Thoracic aorta (tissue), 2 donors: ENCODE data around the gene TMEM219. TPM values are rescaled to one million over a fixed set of nuclear protein-coding genes. Genes with fewer than 3 reads are reported as not detected.

Experiments used
- ATAC-seq: fragments of 150-250 bp; one replicate; pipeline ENCODE4 v1.8.0; 2017; ENCODE audit warnings: low read depth; ENCODE audit not compliant: insufficient number of reproducible peaks, low FRiP score
- DNase-seq: peaks from one replicate; pipeline ENCODE4 v3.0.0-alpha.2; 2020; ENCODE audit warnings: low spot score
- H3K27ac ChIP-seq, 2 donors: fragments of 200-600 bp; sonication (generic); 1 replicate in 1 of 2; 2 replicates in 1 of 2; pipeline ENCODE4 v1.5.1; 2016; ENCODE audit warnings: mild to moderate bottlenecking in 2 of 2, moderate library complexity in 2 of 2
- H3K27me3 ChIP-seq: fragments of 200-600 bp; sonication (generic); replicated peaks from 2 replicates; pipeline ENCODE4 v1.6.0; 2016; ENCODE audit warnings: mild to moderate bottlenecking; ENCODE audit not compliant: insufficient read depth
- H3K36me3 ChIP-seq: fragments of 200-600 bp; sonication (generic); one replicate; pipeline ENCODE4 v1.5.1; 2016
- H3K4me1 ChIP-seq, 2 donors: fragments of 200-600 bp; sonication (generic); 1 replicate in 1 of 2; 2 replicates in 1 of 2; pipeline versions ENCODE4 v1.5.1 to v1.6.0; 2016; ENCODE audit warnings: low read depth in 2 of 2, mild to moderate bottlenecking in 1 of 2; ENCODE audit not compliant: control insufficient read depth in 1 of 2
- H3K4me3 ChIP-seq: fragments of 200-600 bp; sonication (generic); 2 replicates; pipeline ENCODE4 v1.5.1; 2016; ENCODE audit warnings: mild to moderate bottlenecking
- H3K9me3 ChIP-seq: fragments of 200-600 bp; sonication (generic); 2 replicates; pipeline ENCODE4 v1.5.1; 2016
- CTCF ChIP-seq: fragments of 200-600 bp; sonication (generic); IDR thresholded peaks from one replicate; pipeline ENCODE4 v1.5.1; 2019; ENCODE audit warnings: antibody characterized with exemption
- total RNA-seq, 2 donors: library from RNA; depleted of rRNA; stranded (reverse); fragments of >200 nt; gene quantifications; one replicate each; pipeline versions ENCODE4 v1.1.0 to v1.2.3, GENCODE V29; 2016

Gene TMEM219
- total RNA-seq, 2 donors from 2014 or later, result 79.7 to 161 TPM

DNA sequence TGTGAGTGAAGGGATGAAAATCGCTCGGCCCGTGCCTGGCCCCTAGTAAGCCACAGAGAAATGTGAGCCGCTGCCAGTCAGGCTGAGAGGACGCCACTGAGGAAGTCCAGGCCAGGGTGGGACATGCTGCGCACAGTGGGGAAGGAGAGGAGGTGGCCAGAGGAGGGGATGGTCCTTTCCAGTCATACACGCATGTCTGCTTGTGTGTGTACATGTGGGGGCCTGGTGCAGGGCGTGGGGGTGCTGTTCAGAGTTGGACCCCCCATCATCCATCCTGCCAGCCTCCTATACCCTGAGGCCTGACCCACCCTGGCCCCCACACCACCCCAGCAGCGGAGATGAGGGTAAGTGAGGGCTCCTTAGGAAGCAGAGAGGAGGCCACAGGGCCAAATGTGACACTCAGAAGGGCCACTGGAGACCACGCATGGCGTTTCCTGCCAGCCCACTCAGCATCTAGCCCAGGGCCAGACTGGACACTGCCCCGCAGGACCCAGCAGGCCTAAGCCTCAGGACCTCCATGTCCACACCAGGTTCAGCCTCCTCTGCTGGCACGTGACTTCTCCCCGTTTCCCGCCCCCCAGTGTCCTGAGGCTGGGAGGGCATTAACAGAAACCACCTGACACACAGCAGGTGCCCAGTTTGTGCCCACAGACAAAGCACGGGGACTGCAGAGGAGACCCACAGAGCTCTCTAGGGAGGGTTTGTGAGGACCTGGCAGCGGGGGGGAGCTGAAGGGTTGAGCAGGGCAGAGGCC is 42.0 kb downstream of the TMEM219 start:
- DNase-seq, result no peak
- H3K4me1 ChIP-seq, result no peaks in the 10 kb centered on the region
- no peaks in the 10 kb centered on the region for H3K27me3 ChIP-seq
- H3K9me3 ChIP-seq, result no peaks in the 10 kb centered on the region
- no peak overlapping the region for H3K27ac ChIP-seq
- TF ChIP-seq CTCF, result no peak
- no peak for ATAC-seq
- peaks cover 7% of the 10 kb centered on the region for H3K36me3 ChIP-seq
- no peak overlapping the region for H3K4me3 ChIP-seq

DNA sequence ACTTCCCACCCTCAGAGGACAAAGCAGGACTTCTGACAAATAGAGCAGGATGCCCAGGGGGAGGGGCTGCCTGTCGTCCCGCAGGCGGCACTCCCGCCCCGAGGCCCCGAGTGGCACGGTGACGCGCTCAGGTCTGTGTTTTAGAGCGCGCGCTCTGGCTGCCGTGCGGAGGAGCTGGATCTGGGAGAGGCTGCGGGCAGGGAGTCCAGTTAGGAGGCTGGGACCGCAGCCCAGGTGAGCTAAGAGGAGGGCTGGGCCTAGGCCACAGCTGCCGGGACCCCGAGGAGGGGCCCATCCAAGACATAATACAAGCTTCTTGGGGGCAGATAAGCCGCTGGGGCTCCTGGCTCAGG is 42.5 kb downstream of the TMEM219 start:
- DNase-seq, result no peak
- H3K27me3 ChIP-seq, result no peaks in the 10 kb centered on the region
- H3K4me1 ChIP-seq, result no peaks in the 10 kb centered on the region
- H3K27ac ChIP-seq, result no peak overlapping the region
- H3K4me3 ChIP-seq, result no peak overlapping the region
- TF ChIP-seq CTCF, result no peak
- ATAC-seq, result no peak
- peaks cover 7% of the 10 kb centered on the region for H3K36me3 ChIP-seq
- no peaks in the 10 kb centered on the region for H3K9me3 ChIP-seq

DNA sequence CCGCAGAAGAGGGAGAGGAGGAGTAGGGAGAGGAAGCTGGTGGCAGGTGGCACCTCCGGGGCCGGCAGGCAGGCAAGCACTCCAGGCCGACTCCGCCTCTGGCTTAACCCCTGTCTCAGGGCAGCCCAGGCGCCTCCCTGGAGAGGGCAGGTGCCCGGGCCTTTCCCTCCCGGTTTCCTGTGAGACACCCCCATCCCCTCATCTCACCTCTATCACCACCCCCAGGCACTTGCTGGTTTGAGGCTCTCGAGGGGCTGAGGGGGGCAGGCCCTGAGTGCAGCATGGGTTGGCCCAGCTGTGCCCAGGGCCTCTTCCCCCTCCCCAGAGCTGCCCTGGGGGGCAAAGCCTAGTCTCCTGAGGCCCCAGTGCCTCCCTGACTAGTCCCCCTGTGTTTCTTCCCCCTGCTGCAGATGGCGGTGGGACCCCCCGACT is 42.9 kb downstream of the TMEM219 start:
- Histone ChIP-seq H3K27me3 (peaks cover 3% of the 10 kb centered on the region), H3K36me3 (peaks cover 7% of the 10 kb centered on the region), H3K4me1 (peaks cover 0 to under 1% of the 10 kb centered on the region in 2 donors), H3K9me3 (no peaks in the 10 kb centered on the region), H3K4me3 (no peak overlapping the region), H3K27ac (no peak overlapping the region)
- DNase-seq, result no peak
- no peak for ATAC-seq
- no peak for TF ChIP-seq CTCF

DNA sequence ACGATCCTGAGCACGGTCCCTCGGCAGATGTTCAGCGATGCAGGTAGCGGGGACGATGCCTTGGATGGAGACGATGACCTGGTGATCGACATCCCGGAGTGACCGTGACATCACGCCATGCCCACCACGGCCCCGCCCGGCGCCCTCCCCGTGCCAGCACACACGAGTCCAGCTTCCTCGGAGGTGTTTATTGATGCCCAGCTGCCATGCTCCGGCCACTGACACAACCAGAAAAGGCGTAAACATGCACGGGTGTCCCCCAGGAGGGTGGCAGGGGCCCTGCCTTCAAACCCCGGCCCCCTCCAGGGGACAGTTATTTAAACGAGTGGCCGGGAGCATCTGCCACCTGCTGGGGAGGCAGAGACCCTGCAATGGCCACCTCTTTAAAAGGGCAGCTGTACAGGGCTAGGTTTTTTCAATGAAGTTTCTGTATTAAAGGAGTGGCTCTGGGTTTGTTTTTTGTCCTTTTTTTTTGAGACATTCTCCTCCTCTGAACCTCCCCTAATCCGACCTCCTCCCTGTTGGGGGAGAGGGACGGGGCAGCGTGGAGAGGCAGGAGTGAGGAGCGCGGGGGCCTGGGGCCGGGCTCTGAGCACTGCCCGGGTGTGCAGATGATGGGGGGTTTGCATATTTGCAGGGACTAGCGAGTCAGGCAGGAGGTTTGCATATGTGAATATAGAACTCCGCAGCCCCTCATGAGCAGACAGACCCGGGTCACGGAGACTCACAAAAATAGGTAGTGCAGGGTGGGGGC is 43.6 kb downstream of the TMEM219 start:
- Histone ChIP-seq H3K36me3 (peaks cover 7% of the 10 kb centered on the region), H3K27ac (no peak overlapping the region)

More for the DNA sequence above, 43.6 kb downstream of the TMEM219 start:
- peaks cover 7% of the 10 kb centered on the region for H3K27me3 ChIP-seq
- ATAC-seq (no peak), DNase-seq (no peak)
- H3K4me1 ChIP-seq, result peaks cover under 1 to 7% of the 10 kb centered on the region in 2 donors
- no peak overlapping the region for H3K4me3 ChIP-seq
- no peaks in the 10 kb centered on the region for H3K9me3 ChIP-seq
- TF ChIP-seq CTCF, result peak; percentile 69
